HG03025 (cell line): ENCODE data around the gene ETS1.

Experiments
- ATAC-seq: cut with Tn5 transposase; IDR thresholded peaks from one replicate; pipeline ENCODE4 v1.9.1; 2021; ENCODE audit warnings: mild to moderate bottlenecking, moderate library complexity; ENCODE audit not compliant: unreplicated experiment, low FRiP score

ETS1 gene

DNA sequence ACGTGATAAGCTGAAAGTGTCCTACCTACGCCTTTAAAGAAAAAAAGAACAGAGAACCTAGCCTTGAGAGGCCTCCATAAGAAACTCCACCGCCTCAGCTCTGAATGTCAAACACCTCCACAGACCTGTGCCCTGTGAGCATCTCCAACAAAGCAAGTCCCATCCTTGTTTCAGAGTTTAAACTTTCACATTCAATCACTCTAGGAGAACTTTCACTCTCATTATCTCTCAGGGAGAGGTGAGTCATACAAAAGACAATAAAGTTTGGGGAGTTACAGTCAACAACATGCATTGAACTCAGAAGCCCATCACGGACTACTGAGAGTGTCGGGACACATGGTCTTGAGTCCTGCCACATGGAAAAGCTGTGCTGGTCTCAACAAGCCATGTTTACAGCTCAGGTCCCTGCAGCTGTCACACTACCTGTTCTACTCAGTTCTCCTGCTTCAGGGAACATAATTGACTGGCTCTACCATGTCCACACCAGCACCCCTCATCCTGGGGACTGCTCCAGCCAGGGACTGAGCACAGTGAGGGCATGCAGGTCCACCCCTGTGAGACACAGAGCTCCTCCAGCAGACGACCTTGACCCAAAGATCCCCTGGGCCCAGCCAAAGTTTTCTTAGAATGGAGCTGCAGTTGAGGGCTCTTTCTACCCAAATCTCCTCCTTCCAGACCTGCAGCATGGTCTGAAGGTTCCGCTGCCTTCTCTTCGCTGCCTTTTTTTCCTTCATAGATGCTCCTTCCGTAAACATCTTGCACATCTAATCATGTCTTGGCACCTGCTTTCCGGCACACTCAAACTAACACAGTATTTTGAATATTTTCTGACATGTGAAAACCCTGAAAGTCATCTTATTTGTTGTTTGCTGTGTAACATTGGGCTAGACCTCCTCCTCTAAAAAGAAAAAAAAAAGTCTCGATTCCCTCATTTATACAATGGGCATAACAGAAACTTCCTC lies 114.9 kb downstream of the ETS1 start:
- ATAC-seq = peak; percentile 30

DNA sequence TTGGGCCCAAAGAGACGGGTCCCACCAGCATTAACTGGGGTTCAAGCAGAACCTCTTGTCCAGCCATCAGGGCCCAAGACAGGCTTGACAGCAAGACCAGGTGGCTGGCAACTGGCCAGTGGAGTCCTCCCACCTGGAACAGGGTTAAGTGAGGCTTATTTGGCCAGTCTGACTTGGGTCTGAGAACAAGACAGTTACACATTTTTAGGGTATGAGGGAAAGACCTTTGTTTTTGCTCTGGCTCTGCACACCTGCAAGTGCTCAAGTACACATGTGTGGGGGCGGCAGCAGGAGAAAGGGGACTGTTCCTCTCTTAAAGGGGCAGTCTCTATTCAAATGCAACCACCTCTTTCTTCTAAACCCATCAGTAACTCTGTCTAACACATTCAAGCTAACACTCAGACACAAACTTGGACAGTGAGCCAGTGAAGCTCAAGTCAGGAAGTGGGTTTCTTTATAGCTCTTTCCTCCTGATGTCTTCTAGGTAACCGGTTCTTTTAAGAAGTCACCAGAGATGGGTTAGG lies 116.2 kb downstream of the ETS1 start:
- peak; percentile 55 for ATAC-seq

DNA sequence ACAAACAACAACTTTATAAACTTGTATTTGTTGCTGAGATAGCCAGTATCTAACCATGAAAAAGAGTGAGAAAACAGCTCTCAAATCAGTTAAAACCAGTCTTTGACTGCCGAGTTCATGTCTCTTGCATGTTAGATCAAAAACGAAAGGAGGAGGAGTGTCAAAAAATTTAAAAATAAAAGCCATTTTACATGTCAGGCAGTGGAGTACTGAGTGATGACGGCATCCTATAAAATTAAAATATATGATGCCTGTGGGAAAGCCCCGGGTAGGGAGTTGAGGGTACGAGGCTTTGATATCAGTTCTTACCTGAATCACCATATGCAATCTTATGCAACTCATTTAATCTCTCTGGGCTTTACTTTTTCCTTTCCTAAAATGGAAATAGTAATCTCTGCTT lies 117.3 kb downstream of the ETS1 start:
- ATAC-seq = no peak

DNA sequence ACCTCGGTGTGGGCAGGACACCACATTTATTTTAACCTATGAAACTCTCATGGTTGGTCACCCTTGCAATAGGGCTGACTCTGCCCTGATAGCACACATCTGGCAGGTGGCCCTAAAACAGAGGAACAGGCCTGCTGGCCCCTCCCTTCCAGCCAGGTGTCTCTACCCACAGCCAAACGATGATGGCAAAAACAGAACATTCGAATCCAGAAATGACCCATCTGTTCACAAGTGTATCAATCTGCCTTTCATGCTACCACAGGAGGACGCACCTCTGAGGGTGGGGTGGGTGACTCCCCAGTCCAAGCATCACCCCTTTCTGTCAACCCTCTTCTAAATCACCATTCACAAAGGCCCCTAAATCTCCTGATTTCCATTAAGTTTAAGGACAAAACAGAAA lies 118.1 kb downstream of the ETS1 start:
- peak; percentile 48 for ATAC-seq

DNA sequence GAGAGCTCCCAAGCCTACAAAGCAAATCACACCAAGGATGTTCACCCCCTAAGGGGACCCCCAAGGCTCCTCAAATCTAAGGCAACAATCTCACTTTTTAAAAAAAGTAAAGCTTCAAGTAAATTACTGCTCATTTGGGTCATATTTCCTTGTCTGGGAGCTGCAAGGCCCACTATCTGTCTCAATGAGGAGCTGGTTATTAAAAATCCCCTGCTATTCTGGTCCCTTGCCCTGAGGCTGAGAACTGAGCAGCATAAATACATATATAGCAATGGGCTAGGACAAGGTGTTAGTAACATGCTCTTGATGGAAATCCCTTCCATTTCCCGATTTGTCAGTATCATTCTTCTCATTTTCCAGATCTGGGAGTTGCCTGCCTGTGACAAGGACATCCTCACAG lies 119.2 kb downstream of the ETS1 start:
- no peak for ATAC-seq

DNA sequence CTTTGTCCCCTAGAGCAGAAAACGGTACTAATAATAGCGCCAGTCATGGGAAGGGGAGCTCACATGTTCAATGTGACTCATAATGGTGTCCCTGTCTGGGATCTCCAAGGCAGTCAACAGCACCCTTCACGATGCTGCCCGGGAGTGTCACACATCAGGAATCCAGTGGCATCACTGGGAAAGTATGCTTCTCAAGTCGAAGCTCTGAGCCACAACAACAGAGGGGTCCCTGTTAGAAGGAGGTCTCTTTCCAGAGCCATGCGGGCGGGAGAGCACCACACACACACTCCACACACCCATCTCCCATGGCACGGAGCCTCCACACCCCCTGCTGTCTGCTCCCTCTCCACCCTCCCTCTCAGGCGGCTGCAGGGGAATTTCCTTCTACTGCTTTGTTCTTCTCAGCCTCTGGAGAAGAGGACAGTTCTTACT lies 119.7 kb downstream of the ETS1 start:
- no peak for ATAC-seq

DNA sequence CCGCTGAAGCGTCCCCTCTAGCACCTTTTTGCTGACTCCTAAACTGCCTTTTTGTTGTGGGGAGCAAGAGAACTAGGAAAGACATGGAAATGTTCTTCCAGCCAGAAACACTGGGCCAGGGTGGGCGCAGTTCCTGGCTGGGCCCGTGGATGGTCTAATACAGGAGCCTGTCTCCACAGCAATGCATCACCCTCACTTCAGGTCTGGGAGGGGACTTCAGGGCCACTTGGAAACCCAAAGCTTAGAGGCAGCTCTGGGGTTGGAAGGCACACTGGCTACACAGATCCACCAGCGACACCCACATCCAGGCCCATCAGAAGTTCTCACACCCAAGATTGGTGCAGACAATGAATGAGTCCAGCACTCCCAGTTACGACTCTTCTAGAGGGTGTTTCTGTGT lies 120.3 kb downstream of the ETS1 start:
- ATAC-seq = no peak

DNA sequence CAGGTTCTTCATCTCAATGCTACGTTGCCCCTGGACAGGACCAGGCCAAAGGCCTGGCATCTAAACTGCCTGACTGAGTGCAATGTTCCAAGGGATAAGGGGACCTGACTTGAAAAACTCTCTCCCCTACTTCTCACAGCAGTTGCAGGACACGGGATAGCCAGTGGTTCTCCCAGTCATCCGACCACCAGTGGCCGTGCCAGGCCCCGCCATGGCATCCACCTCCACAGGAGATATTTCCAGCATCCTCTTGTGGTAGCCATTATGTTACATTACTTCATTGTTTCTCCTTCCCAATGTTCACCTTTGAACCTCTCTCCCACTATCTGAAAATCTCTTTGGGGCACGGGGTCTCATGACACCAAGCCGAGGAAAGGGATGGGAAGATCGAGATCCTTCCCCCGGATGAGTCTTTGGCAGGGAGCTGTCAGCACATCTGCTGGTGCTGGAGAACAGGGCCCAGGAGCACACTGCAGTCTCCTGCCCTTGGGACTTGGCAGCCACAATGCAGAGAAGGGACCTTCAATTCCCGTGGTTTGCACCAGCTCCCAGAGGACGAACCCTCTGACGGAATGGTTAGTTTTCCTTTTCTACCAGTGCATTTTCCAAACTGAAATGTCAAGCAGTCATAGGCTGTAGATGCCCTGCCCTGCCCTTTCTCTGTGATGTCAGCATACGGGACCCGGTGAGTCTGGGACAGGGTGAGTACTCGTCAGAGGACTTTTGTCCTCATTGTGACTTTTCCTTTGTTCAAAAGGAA lies 121.2 kb downstream of the ETS1 start:
- no peak for ATAC-seq

DNA sequence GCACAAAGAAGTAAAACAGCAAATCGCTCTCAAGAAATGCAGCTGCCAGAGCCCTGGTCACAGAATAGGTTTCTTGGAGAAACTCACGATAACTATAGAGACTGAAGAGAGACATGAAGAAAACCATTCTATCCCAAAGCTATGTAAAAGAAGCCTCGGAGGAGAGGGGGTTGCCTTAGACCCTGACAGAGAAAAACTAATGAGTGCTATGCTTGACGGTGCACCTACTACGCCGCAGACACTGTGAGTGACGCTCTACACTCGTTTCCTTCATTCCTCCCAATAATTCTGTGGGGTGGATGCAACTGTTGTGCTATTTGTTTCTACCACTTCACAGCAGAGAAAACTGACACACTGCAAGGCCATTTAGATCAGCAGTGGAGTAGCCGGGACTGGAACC lies 121.8 kb downstream of the ETS1 start:
- ATAC-seq = no peak

DNA sequence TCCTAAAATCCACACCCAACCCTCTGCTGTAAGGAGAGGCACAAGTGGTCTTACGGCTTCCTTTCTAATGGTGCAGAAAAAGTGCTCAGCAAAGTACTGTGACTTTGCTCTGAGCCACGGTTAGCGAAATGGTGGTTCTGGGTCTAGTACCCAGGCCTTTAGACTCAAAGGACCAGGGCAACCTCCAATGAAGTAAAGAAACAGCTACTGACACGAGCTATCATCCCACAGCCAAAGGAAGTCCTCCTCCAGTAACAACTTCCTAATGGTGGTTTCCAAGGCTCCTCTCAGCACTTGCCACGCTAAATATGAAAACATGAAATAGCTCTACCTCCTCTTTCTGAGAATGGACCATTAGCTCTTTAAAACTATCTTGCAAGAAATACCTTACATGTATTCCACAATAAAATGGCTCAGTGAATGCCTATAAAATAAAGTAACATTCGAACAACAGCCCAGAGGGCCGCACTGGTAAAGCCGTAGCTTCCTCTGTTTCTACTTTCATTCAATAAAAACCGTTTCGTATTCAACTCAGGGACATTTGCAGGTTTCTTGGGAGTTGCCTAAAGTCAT lies 122.4 kb downstream of the ETS1 start:
- ATAC-seq = no peak

DNA sequence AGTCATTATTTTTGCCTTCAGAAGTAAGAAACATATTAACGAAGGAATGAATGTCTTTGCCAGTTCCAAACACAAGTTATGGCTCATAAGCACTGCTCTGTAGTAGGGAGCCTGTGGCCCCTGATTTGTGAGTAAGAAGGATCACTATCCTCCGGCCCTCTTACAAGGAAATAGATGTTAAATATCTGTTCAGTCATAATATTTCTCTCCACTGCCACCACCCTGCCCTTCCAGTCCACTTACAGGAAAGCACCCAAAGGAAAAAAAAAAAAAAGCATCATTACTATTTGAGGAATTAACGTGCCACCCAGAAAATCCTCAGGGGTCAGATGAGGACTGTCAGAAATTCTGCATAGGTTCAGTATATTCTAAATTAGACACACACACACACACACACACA lies 123.4 kb downstream of the ETS1 start:
- ATAC-seq = no peak

DNA sequence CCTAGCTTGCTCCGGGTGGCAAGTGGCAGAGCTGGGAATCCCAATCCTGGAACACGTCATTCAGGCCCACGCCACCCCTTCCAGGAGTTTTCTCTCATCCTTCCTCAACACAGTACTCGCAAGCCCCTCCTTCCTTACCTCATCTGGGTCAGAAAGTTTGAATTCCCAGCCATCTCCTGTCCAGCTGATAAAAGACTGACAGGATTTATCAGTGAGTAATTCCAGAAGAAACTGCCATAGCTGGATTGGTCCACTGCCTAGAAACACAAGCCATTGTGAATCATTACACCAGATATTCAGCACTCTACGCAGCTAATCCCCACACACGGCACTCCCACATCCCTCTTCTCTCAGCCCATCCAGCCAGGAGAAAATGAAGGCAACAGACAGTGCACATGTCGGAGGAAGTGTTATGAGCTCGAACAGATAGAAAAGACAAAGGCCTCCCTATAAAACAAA lies 124.0 kb downstream of the ETS1 start:
- ATAC-seq = no peak

DNA sequence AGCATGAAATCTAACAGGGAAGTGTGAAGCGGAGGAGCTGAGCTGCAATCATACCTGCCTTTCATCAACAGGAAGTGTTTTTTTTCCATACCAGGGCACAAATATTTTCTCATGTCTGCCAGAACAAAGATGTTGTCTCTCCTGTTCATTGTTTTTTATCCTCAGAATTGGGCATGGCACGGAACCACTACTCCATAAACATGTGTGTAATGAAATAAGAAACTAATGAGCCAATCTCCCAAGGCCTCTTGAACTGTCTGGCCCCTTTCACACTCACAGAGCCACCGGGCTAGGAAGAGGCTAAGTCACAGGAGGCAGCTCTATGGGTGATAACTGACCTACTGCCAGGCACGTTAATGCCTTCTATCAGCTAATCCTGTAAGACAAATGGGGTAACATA lies 124.4 kb downstream of the ETS1 start:
- no peak for ATAC-seq

DNA sequence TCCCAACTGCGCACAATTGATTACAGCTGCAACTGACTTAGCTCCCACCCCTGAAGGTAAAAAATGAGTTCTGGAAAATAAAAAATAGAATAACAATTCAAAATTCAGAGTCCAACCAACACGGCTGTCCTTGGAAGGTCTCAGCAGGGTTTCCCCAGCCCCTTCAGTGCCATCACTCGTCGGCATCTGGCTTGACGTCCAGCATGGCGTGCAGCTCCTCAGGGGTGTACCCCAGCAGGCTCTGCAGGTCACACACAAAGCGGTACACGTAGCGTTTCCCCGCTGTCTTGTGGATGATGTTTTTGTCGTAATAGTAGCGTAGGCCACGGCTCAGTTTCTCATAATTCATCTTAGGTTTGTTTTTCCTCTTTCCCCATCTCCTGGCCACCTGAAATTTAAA lies 125.2 kb downstream of the ETS1 start:
- no peak for ATAC-seq

DNA sequence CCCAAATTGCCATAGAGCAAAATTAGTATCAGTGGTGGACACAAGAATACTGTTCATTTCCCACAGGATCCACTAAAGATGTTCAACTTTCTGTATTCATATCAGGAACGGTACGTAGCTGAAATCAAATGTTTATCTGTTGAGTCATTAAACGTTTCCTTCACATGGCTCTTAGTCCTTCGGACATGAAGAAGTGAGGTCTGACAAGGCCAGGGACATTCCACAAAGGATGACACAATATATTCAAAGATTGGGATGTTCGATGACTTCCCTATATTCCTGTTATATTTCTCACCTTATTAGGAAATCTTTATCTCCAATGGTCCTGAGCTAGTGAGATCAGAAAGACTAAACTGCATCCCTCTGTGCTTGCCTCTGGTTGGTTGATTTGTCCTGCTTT lies 129.0 kb downstream of the ETS1 start:
- no peak for ATAC-seq

DNA sequence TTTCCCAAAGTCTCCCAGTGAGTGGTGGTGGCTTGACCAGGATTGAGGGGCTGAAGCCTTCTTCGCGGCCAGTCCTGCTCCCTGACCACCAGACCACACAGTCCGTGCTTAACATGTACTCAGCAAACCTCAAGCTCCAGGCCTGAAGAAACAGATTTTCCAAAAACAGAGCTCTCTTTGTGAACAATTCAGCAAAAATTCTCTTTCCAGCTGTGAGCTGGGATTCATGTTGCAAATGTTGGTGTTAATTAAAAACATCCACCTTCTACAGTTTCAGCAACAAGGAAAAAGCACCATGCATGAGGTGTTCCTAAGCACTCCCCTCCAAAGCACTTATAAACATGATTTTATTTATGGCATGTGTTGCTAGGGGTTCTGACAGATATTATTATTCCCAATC lies 129.5 kb downstream of the ETS1 start:
- no peak for ATAC-seq

DNA sequence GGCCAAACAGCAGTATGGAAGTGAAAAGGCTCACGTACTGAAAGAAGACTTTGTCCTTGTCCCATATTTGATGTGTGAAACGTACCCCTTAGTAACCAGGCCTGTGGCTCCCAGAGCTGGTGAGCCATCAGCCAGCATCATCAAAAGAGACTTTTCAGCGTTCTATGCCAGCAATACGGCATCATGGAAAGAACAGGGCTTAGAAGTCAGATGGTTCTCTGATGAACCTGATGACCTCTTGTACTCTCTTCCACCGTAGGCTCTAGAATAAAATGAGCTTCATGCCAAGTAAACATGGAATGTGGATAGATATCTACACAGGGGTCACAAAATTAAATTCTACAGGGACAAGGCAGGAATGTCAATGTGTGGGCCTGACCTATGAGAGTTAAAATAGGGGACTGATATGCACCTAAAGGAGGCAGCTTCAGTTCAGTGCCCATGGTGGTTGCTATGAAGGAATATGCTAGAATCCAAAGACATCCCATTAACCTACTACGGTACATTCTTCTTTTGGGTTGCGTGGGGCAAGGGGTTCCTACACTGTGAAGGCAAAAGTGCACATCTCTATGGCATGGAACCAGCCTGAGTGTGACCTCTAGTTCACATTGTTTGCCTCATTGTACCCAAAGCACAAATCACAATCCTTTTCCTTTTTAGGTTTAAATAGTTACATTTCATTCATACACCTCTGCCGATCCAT lies 130.6 kb downstream of the ETS1 start:
- no peak for ATAC-seq

DNA sequence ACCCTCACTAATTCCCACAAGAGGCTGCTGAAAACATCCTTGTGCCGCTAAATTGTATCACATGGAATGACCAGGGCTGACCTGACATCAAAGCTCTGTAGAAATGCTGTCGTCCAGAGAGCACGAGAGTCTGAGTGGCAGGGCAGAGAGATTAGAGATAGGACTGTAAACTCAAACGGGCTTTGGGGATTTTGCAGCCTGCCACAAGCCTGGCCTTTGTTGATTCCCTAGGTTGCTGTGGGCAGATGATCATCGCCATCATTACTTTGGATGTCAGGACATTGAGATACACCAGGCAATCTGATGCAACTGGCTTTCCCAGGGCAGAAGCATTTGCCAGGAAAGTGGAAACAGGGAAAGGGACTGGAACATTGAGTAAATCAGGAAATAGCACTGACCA lies 131.6 kb downstream of the ETS1 start:
- no peak for ATAC-seq

DNA sequence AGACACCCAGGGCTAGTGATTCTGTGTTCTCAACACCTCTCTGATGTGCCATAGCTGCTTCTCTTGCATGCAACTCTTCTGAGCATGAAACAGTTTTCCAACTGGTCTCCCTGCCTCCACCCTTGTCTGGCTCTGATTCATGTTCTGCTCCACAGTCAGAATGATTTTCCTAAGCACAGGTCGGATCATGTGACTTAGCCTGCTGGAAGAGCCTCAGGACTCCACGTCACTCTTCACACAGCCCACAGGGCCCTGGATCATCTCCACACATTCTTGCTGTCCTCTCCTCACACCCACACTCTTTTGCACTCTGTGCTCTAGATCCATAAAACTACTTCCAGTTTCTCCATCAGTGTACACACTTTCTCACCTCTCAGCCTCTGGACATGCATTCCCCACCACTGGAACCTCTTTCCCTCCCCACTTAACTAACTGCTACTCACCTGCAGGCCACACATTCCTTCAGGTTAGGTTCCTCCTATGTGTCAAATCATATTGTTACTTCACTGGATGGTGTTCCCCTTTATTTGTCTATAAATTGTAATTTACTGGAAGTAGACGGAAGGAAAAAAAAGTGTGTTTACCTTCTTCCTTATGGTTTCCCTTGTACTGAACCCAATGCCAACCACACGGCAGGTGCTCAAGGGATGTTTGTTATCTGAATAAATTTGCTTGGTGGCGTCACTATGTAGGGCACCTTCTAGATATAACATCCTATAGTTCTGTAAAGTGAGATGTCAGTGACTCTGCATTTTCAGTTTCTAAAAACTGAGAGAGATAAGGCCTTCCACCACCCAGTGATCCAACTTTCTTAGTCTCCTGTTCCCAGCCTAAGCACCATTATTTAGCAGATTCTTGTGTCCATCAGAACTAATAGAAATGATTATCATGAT lies 133.7 kb downstream of the ETS1 start:
- no peak for ATAC-seq
